WERI-Rb-1 (cell line): Measurements from ENCODE around the gene GNS.

Source experiments
- DNase-seq: peaks from one replicate; pipeline ENCODE4 v3.0.0-alpha.2; 2020
- H3K27ac ChIP-seq: fragments of 250-450 bp; sonication (Bioruptor Pico); 2 replicates; pipeline ENCODE4 v1.5.1; 2020; ENCODE audit warnings: mild to moderate bottlenecking, moderate library complexity
- H3K27me3 ChIP-seq: fragments of 250-450 bp; sonication (Bioruptor Pico); 2 replicates; pipeline ENCODE4 v1.5.1; 2021; ENCODE audit warnings: mild to moderate bottlenecking, low read depth, moderate library complexity; ENCODE audit not compliant: insufficient read depth, severe bottlenecking
- H3K36me3 ChIP-seq: fragments of 250-450 bp; sonication (Bioruptor Pico); 2 replicates; pipeline ENCODE4 v1.5.1; 2020; ENCODE audit warnings: mild to moderate bottlenecking, moderate library complexity
- H3K4me3 ChIP-seq: 2 replicates; pipeline ENCODE4 v1.5.1; 2011; ENCODE audit warnings: low read depth, mild to moderate bottlenecking, control low read depth, low read length
- H3K9me3 ChIP-seq: fragments of 250-450 bp; sonication (Bioruptor Pico); 2 replicates; pipeline ENCODE4 v1.5.1; 2021; ENCODE audit warnings: mild to moderate bottlenecking, moderate library complexity; ENCODE audit not compliant: severe bottlenecking
- TF ChIP-seq, protein P1 (sequence below): IDR thresholded peaks from 2 replicates; pipeline ENCODE4 v1.5.1; 2011; ENCODE audit warnings: low read depth, mild to moderate bottlenecking, control low read depth, inconsistent platforms, low read length

The GNS gene

GRCh38 chr12:64685605-64686004, 73.6 kb downstream of the GNS start:
- Histone ChIP-seq H3K27me3 (no peaks in the 10 kb centered on the region), H3K27ac (no peak overlapping the region), H3K4me3 (no peak overlapping the region), H3K36me3 (0 out of 2 replicates have a peak, but pooled peaks cover 3% of the 10 kb centered on the region), H3K9me3 (no peaks in the 10 kb centered on the region)
- no peak for DNase-seq
- TF ChIP-seq, protein P1, sequence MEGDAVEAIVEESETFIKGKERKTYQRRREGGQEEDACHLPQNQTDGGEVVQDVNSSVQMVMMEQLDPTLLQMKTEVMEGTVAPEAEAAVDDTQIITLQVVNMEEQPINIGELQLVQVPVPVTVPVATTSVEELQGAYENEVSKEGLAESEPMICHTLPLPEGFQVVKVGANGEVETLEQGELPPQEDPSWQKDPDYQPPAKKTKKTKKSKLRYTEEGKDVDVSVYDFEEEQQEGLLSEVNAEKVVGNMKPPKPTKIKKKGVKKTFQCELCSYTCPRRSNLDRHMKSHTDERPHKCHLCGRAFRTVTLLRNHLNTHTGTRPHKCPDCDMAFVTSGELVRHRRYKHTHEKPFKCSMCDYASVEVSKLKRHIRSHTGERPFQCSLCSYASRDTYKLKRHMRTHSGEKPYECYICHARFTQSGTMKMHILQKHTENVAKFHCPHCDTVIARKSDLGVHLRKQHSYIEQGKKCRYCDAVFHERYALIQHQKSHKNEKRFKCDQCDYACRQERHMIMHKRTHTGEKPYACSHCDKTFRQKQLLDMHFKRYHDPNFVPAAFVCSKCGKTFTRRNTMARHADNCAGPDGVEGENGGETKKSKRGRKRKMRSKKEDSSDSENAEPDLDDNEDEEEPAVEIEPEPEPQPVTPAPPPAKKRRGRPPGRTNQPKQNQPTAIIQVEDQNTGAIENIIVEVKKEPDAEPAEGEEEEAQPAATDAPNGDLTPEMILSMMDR = no peak

- TF ChIP-seq, protein P1 = no peak
- no peak for DNase-seq
- no peaks in the 10 kb centered on the region for H3K27me3 ChIP-seq
- no peaks in the 10 kb centered on the region for H3K9me3 ChIP-seq
- no peak overlapping the region for H3K27ac ChIP-seq
- 0 out of 2 replicates have a peak, but pooled peaks cover 3% of the 10 kb centered on the region for H3K36me3 ChIP-seq
- H3K4me3 ChIP-seq = no peak overlapping the region
Measured at GRCh38 chr12:64685050-64685449, 74.2 kb downstream of the GNS start.

GRCh38 chr12:64683816-64684543, 75.2 kb downstream of the GNS start:
- no peak overlapping the region; the same call in 1 of the 2 replicates for H3K27ac ChIP-seq
- no peak for DNase-seq
- TF ChIP-seq, protein P1 = no peak
- no peaks in the 10 kb centered on the region for H3K27me3 ChIP-seq
- 0 out of 2 replicates have a peak, but pooled peaks cover 3% of the 10 kb centered on the region for H3K36me3 ChIP-seq
- no peaks in the 10 kb centered on the region for H3K9me3 ChIP-seq
- no peak overlapping the region for H3K4me3 ChIP-seq

- H3K27me3 ChIP-seq = no peaks in the 10 kb centered on the region
- H3K27ac ChIP-seq = peak overlapping the region; percentile 34
- peak; percentile 55 for DNase-seq
- TF ChIP-seq, protein P1 = no peak
- H3K4me3 ChIP-seq = no peak overlapping the region
- no peaks in the 10 kb centered on the region for H3K9me3 ChIP-seq
- 0 out of 2 replicates have a peak, but pooled peaks cover 3% of the 10 kb centered on the region for H3K36me3 ChIP-seq
Measured at GRCh38 chr12:64682572-64683277, 76.5 kb downstream of the GNS start.

DNA sequence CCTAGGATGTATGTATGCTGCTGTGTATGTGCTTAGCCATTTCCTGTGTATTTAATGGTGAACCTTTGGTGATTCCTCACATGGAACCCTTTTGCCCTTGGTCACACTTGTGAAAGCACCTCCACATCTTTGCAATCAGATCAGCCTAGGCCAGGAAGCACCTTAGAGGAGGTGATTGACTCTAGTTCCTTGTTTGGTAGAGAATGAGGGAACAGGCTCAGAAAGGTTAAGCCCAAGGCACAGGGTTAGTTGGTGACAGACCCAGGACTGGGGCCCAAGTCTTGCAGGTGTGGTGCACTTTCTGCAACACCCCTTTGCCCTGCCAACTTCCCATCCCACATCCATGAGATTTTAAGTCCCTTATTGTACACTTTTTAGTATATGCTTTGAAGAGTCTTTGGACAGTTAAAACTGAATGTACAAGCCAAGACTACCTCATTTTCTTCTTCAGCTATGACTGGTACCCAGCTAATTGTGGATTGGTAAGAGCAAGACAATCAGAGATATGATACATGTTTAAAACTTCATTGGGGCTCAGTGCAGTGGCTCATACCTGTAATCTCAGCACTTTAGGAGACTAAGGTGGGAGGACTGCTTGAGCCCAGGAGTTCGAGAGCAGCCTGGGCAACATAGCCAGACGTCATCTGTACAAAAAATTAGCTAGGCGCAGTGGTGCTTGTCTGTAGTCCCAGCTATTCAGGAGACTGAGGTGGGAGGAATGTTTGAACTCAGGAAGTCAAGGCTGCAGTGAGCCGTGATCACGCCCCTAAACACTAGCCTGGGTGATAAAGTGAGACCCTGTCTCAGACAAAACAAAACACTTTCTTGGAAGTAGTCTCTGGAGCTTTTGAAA, 77.8 kb downstream of the GNS start:
- no peak for DNase-seq

More for the DNA sequence above, 77.8 kb downstream of the GNS start:
- Histone ChIP-seq H3K27ac (no peak overlapping the region), H3K27me3 (no peaks in the 10 kb centered on the region), H3K9me3 (no peaks in the 10 kb centered on the region), H3K4me3 (no peak overlapping the region), H3K36me3 (0 out of 2 replicates have a peak, but pooled peaks cover under 1% of the 10 kb centered on the region)
- TF ChIP-seq, protein P1 = no peak
